Measurements from ENCODE around the gene DYNC2I2. TPM values are rescaled to one million over a fixed set of nuclear protein-coding genes. Genes with fewer than 3 reads are reported as not detected.

DYNC2I2 gene
- total and polyA plus RNA-seq, 2 donors (not counting 3 experiments of a cell fraction or from before 2014, with no cell fraction given), result 73.6 to 82.6 TPM

DNA sequence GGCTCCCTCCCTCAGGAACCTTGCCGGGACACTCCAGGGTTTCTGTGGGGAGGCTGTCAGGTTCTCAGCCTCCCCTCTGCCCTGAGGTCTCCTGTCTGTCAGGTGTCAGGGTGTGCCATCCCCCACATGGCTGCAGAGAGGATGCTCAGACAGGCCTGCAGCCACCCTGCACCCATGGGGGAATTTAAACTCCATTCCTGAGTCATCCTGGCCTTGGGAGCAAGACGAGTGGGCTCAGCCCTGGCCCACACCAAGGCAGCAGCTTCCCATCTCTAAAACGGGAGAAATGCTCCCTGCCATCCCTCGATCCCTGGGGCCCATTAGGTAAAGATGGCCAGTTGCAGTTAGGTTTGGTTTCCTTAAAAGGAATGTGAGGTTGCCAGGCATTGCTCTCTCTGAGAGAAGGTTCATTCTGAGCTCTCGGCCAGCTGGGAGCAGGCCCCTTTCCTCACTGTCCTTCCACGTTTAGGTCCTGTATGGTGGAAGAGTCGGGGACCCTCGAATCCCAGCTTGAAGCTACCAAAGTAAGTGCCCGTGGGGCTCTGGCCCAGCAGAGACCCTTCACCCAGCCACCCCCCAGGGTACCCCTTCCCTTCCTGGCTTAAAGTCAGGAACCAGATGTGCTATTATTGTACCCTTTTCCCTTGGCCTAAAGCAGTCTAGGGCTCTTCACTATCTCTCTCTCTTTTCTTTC, 26.6 kb downstream of the DYNC2I2 start:
- FAIRE-seq (no peak), DNase-seq (ENCODE audit: low read depth, low spot score) (no peak)
- Histone ChIP-seq H3K36me3 (ENCODE audit: control insufficient read depth in 2 of 2, extremely low read depth in 1 of 2, insufficient read depth in 2 of 2, low read length in 2 of 2) (peaks cover 40 to 85% of the 10 kb centered on the region in 2 experiments), H3K9me1 (replicated peaks; ENCODE audit: control insufficient read depth, extremely low read depth, insufficient read depth, low read length) (no peaks in the 10 kb centered on the region), H4K20me1 (replicated peaks; ENCODE audit: control insufficient read depth, extremely low read depth, insufficient read depth, low read length) (no peaks in the 10 kb centered on the region), H3K9ac (replicated peaks; ENCODE audit: extremely low read depth, insufficient read depth, low read length) (no peak overlapping the region), H2AFZ (ENCODE audit: low read depth, low read length) (no peak overlapping the region), H3K27me3 (ENCODE audit: control insufficient read depth in 2 of 2, insufficient read depth in 2 of 2, low read length in 2 of 2) (no peaks in the 10 kb centered on the region), H3K79me2 (ENCODE audit: control insufficient read depth, insufficient read depth, low read length) (no peaks in the 10 kb centered on the region), H3K4me2 (ENCODE audit: insufficient read depth, low read length) (no peak overlapping the region), H3K9me3 (replicated peaks; ENCODE audit: control insufficient read depth, insufficient read depth, low read length) (no peaks in the 10 kb centered on the region), H3K27ac (ENCODE audit: insufficient read depth, low read depth, low read length) (no peak overlapping the region), H3K4me3 (replicated peaks in 1 of 3; ENCODE audit: insufficient read depth in 1 of 3, low read depth in 1 of 3, low read length in 3 of 3) (no peak overlapping the region), H3K4me1 (ENCODE audit: control insufficient read depth, extremely low read depth, insufficient read depth, low read length) (peaks cover 2% of the 10 kb centered on the region)
- BruUV-seq (replicated peaks), result no TSS peak
- intact Hi-C loops (cut with micrococcal nuclease), result no loop called here
- dilution Hi-C loops (cut with MboI; ENCODE audit: extremely low pct_ligation_motif_present, low sequenced_read_pairs), result no loop called here
- ChIA-PET POLR2A (no interaction called here), CTCF (no interaction called here)
- TF ChIP-seq FOS (IDR thresholded peaks at IDR 0.05; ENCODE audit: borderline replicate concordance, insufficient read depth, low read length) (no peak), POLR2A (IDR thresholded peaks at IDR 0.05; ENCODE audit: low read depth, low read length) (no peak), JUN (IDR thresholded peaks at IDR 0.05; ENCODE audit: borderline replicate concordance, insufficient read depth, insufficient read length, low read depth) (no peak), EZH2 (IDR thresholded peaks at IDR 0.05; ENCODE audit: borderline replicate concordance, low read depth, low read length, severe bottlenecking) (no peak), GATA2 (IDR thresholded peaks at IDR 0.05; ENCODE audit: insufficient read depth, insufficient read length, low read depth, low read length) (no peak), POLR2AphosphoS5 (IDR thresholded peaks at IDR 0.05; ENCODE audit: insufficient read depth, low read depth, low read length) (no peak), MYC (IDR thresholded peaks at IDR 0.05; ENCODE audit: low read depth, low read length) (no peak)
- TF ChIP-seq, protein P1, sequence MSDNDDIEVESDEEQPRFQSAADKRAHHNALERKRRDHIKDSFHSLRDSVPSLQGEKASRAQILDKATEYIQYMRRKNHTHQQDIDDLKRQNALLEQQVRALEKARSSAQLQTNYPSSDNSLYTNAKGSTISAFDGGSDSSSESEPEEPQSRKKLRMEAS (IDR thresholded peaks at IDR 0.05; ENCODE audit: insufficient read depth, insufficient read length), result no peak
- TF ChIP-seq, protein P2, sequence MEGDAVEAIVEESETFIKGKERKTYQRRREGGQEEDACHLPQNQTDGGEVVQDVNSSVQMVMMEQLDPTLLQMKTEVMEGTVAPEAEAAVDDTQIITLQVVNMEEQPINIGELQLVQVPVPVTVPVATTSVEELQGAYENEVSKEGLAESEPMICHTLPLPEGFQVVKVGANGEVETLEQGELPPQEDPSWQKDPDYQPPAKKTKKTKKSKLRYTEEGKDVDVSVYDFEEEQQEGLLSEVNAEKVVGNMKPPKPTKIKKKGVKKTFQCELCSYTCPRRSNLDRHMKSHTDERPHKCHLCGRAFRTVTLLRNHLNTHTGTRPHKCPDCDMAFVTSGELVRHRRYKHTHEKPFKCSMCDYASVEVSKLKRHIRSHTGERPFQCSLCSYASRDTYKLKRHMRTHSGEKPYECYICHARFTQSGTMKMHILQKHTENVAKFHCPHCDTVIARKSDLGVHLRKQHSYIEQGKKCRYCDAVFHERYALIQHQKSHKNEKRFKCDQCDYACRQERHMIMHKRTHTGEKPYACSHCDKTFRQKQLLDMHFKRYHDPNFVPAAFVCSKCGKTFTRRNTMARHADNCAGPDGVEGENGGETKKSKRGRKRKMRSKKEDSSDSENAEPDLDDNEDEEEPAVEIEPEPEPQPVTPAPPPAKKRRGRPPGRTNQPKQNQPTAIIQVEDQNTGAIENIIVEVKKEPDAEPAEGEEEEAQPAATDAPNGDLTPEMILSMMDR (IDR thresholded peaks at IDR 0.05; ENCODE audit: extremely low read depth in 1 of 2, insufficient read depth in 1 of 2, low read depth in 1 of 2, low read length in 2 of 2), result no peak

All from endothelial cell of umbilical vein (primary cell).